NCI-H1930 (cell line): ENCODE results near the gene ZNF688.
"Not testable (repeated sequence)": the region's sequence is repeated elsewhere in the genome, so short reads cannot be mapped to it uniquely, and the experiment has no call there.

ENCODE experiments used
- DNase-seq, 2 experiments: peaks; one replicate each; lab custom pipeline; 2025; lab: John Stamatoyannopoulos, UW

ZNF688 gene

GRCh38 chr16:30533748-30534367 lies 37.7 kb downstream of the ZNF688 start:
- DNase-seq = no peak

GRCh38 chr16:30533146-30533522 lies 38.4 kb downstream of the ZNF688 start:
- no peak for DNase-seq

GRCh38 chr16:30532285-30533145 lies 39.0 kb downstream of the ZNF688 start:
- DNase-seq = no peak

GRCh38 chr16:30530163-30531037 lies 41.1 kb downstream of the ZNF688 start:
- no peak for DNase-seq

GRCh38 chr16:30528799-30529457 lies 42.6 kb downstream of the ZNF688 start:
- DNase-seq = no peak

GRCh38 chr16:30527635-30528178 lies 43.8 kb downstream of the ZNF688 start:
- no peak for DNase-seq

- DNase-seq = peak; percentile 98 to 99
These were observed 44.5 kb downstream of the ZNF688 start for GRCh38 chr16:30526823-30527634.

- peak in 1 of 2 experiments; percentile 79 for DNase-seq
These were observed 45.2 kb downstream of the ZNF688 start, which contains the start of gene ZNF768 for GRCh38 chr16:30526137-30526822. ZNF768 (minus strand) TSS chr16:30526566; CDS start chr16:30526413, 153 bp downstream.

GRCh38 chr16:30525844-30526136 lies 45.7 kb downstream of the ZNF688 start:
- DNase-seq = no peak

- no peak for DNase-seq
These were observed 46.6 kb downstream of the ZNF688 start for GRCh38 chr16:30524575-30525568.

- no peak for DNase-seq
These were observed 47.5 kb downstream of the ZNF688 start for GRCh38 chr16:30523768-30524574.

- not testable (repeated sequence) for DNase-seq
These were observed 48.6 kb downstream of the ZNF688 start for GRCh38 chr16:30522702-30523463.

- no peak for DNase-seq
These were observed 49.5 kb downstream of the ZNF688 start for GRCh38 chr16:30521873-30522641.

GRCh38 chr16:30521476-30521872 lies 50.0 kb downstream of the ZNF688 start:
- no peak for DNase-seq
